ENCODE results near the gene RAP1GAP2.
"Not testable (repeated sequence)": the region's sequence is repeated elsewhere in the genome, so short reads cannot be mapped to it uniquely, and the experiment has no call there.

Gene RAP1GAP2

GRCh38 chr17:2814481-2815341, 18.5 kb downstream of the RAP1GAP2 start:
- peak; percentile 91 for DNase-seq (ENCODE audit: low read depth)

DNA sequence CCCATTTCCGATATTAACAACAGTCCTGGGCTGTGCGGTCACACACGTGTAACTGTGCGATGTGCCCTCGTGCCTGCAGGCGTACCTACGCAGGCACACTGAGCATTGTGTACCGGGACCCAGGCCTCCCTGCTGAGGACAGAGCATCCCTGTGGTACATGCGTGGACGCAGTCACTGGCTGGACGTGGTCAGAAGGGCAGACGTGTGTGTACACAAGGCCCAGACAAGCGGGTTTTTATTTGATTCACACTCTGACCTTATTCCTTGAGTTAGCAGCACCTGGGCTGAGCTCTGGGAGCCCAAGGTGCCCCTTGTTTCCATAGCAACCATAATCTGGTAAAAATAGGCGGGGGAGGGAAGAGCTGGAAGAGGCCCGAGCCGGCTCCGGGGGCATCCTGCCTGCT, 19.5 kb downstream of the RAP1GAP2 start:
- DNase-seq (ENCODE audit: low read depth) = no peak

DNA sequence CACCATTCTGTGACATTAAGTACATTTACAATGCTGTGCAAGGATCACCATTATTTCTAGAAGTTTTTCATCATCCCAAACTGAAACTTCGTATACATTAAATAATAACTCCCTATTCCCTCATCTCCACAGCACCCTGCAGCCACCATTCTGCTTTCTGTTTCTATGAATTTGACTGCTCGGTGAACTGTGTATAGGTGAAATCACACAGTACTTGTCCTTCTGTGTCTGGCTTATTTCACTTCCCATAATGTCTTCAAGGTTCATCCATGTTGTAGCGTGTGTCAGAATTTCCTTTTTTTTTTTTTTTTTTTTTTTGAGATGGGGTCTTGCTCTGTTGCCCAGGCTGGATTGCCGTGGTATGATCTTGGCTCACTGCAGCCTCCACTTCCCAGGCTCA, 20.4 kb downstream of the RAP1GAP2 start:
- no peak for DNase-seq (ENCODE audit: low read depth)

DNA sequence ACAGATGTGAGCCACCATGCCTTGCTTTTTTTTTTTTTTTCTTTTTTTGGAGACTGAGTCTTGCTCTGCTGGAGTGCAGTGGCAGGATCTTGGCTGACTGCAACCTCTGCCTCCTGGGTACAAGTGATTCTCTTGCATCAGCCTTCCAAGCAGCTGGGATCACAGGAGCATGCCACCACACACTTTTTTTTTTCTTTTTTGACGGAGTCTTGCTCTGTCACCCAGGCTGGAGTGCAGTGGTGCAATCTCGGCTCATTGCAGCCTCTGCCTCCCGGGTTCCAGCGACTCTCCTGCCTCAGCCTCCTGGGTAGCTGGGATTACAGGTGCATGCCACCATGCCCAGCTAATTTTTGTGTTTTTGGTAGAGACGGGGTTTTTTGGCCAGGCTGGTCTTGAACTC, 23.1 kb downstream of the RAP1GAP2 start:
- DNase-seq (ENCODE audit: low read depth) = not testable (repeated sequence)

DNA sequence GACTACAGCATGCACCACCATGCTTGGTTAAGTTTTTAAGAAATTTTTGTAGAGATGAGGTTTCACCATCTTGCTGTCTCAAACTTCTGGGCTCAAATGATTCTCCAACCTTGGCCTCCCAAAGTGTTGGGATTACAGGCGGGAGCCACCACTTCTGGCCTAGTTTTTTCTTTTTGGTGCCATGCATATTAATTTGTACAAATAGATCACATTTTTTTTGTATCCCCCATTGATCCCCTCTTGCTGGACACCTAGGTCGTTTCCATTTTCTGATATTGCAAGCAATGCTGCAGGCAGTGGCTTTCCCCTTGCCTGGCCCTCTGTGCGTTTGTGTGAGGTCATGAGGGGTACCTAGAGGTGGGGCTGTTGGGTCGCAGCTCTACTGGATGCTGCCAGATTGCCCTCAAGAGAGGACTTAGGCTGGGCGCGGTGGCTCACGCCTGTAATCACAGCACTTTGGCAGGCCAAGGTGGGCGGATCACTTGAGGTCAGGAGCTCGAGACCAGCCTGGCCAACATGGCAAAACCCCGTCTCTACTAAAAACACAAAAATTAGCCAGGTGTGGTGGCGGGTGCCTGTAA, 23.8 kb downstream of the RAP1GAP2 start:
- DNase-seq (ENCODE audit: low read depth) = no peak

GRCh38 chr17:2821868-2822267, 25.6 kb downstream of the RAP1GAP2 start:
- no peak for DNase-seq (ENCODE audit: low read depth)

DNA sequence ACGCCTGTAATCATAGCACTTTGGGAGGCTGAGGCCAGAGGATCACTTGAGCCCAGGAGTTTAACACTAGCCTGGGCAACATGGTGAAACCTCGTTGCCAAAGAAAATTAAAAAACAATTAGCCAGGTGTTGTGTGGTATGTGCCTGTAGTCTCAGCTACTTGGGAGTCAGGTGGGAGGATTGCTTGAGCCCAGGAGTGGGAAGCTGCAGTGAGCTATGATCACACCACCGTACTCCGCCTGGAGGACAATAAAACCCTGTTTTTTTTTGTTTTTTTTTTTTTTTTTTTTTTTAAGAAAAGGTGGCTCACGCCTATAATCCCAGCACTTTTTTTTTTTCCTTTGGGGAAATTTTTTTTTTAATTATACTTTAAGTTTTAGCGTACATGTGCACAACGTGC, 26.1 kb downstream of the RAP1GAP2 start:
- no peak for DNase-seq (ENCODE audit: low read depth)

GRCh38 chr17:2825253-2825970, 29.2 kb downstream of the RAP1GAP2 start:
- no peak for DNase-seq (ENCODE audit: low read depth)

DNA sequence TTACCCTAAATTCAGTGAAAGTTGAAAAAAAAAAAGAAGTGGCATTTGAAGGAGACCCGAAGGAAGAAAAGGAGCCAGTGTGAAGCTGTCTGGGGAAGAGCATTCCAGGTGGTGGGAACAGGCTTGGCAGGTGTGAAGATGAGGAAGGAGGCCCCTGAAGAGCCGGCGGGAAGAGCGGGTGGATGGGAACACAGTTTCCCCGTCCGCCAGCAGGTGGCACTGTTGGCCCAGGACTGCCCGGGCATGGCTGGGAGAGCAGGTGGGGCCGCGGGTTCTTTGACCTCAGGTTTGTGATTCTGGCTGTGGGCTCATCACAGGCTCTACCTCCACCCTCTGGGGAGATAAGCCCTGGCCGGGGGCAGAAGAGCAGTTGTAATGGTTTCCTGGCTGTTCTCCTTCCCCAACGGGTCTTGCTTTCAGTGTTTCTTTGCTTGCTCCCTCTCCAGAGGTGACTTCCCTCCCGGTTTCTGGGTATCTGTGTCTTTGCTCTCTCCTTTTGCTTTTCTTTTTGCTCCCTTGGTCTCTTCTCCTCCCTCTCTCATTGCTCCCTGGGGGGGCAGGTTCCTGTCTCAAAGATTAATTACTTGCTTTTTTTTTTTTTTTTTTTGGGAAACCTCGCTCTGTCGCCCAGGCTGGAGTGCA, 32.3 kb downstream of the RAP1GAP2 start:
- peak; percentile 63 for DNase-seq (ENCODE audit: low read depth)

- no peak for DNase-seq (ENCODE audit: low read depth)
Measured at GRCh38 chr17:2830678-2831077, 34.4 kb downstream of the RAP1GAP2 start.

DNA sequence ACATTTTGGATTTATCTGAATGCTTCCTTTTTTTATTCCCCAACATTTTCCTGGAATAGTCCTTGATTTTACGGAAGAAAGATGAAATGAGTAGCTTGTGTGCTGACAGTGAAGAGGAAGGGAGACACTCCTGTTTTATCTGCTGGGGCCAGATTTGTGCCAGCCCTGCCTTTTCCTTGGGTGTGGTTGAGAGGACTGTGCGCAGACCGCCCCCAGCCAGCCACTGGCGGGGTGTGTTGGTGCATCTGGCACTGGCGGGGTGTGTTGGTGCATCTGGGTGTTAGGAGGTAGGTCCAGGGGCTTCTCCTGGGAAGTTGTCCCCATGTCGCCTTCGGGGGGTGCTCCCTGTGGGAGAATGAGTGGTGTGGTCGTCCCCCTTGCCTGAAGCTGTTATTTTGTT, 39.5 kb downstream of the RAP1GAP2 start:
- DNase-seq (ENCODE audit: low read depth) = no peak

DNA sequence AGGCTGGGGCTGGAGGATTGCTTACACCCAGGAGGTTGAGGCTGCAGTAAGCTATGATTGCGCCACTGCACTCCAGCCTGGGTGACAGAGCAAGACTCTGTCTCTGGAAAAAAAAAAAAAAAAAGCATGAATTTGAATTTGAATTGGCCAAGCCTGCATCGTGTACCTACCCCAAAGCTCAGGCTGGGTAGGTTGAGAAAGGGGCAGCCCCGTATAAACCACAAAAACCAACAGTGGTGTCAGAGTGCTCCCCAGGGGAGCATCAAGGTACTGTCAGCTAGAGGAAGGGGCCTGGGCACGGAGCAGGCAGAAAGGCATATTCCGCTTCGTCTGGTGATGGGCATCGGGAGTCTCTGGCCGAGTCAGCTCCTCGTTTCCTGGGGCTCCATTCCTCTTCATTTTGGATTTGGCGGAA, 40.9 kb downstream of the RAP1GAP2 start:
- peak; percentile 35 for DNase-seq (ENCODE audit: low read depth)

DNA sequence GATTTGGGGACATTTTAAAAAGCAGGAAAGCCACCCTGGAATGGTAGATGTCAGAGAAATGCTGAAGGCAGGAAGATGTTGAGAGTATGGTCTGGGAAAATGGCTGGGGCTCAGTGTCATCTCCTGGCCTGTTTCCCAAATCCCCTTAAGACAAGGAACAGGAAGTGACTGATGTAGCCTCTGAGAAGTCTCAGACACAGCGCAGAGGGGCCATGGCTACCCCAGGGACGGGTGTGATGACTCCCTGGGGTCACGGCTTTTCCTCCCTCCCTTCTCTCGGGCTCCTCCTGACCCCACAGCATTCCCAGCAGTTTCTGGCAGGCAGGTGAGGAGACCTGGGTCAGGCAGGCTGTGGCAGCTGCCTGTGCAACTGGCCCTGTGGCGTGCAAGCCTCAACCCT, 45.4 kb downstream of the RAP1GAP2 start:
- no peak for DNase-seq (ENCODE audit: low read depth)

DNA sequence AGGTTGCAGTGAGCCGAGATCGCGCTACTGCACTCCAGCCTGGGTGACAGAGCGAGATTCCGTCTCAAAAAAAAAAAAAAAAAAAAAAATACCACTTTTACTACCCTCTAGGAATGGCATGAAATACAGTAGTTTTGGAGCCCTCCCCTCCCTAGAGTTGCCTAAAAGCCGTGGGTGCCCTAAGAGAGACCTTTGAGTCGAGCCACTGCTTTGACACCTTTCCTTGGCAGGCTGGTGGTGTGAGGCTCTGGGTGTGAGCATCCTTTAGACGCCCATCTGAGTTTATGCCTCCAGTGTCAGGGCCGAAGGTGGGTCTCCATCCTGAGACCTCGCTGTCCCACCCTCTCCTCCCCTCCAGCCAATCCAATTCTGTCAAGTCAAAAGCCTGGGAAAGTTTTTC, 46.2 kb downstream of the RAP1GAP2 start:
- no peak for DNase-seq (ENCODE audit: low read depth)

- DNase-seq (ENCODE audit: low read depth) = no peak
Measured at GRCh38 chr17:2844416-2844815, 48.2 kb downstream of the RAP1GAP2 start.

DNA sequence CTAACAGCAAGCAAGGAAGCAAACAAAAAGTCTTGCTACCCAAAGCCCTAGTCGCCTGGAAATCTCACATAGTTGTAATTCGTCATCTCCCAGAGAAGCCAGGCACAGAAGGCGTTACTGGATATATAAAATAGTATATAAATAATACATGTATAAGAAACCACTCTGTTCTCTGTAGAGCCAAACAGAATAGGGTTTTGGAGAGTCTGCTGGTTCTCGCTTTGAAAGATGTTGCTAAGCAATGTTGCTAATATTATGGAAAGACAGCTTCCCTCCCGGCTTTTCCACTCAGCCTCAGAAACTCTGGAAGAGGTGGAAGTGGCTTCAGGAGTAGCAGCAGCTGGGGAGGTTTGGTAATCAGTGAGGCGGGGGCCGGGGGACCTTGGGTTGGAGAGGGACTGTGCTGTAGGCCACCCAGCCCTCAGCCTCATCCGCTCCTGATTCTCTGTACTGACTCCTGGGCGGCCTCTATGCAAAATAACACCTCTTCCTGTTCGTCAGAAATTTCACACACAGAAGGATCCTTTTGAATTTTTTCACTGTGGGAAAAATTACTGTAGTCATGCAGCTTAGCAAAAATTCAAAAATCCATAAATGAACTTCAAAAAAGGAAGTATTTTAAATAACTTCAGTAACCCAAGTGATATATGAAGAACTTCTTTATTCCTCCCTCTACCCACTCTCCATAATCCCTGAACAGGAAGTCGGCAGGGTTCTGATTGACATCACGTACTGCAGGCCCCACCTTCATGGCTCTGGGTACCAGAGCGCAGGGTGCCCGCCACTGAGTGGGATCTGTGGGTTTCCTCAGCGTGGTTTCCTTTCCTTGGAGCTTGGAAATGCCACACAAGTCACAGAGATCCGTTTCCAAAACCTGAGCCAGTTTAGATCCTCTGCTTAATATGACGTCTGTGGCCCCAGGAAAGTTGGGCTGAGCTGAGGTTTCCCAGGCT, 51.4 kb downstream of the RAP1GAP2 start:
- DNase-seq (ENCODE audit: low read depth) = no peak

DNA sequence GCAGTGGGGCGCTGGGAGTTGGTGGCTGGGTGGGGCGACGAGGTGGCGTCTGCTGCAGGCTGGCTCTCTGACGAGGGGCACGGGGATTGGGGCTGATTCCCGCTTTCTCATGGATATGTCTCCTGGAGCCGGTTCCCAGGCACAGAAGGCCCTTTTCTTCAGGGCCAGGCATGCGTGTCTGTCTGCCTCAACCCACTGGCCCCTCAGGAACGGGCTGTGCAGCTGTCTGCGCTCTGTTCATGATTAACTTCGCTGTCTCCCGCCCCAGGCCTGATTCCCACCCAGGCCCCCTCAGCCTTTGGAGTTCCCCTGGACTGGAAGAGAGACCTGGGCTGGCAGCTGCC, 53.1 kb downstream of the RAP1GAP2 start:
- no peak for DNase-seq (ENCODE audit: low read depth)

DNA sequence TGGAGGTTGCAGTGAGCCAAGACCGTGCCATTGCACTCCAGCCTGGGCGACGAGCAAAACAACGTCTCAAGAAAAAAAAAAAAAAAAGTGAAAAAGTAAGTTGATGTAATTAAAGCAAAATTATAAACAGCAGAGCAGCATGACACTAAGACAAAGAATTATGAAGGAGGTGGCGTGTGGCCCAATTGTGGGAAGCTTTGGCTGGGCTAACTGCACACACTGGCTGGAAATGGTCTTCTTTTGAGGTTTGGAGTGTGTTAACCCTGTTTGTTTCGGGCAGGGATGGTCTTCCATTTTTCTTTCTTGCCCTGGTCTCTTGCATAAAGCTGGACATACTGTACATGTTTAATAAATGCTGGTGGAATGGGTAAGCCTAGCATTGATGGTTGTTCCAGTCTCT, 54.8 kb downstream of the RAP1GAP2 start:
- no peak for DNase-seq (ENCODE audit: low read depth)

DNA sequence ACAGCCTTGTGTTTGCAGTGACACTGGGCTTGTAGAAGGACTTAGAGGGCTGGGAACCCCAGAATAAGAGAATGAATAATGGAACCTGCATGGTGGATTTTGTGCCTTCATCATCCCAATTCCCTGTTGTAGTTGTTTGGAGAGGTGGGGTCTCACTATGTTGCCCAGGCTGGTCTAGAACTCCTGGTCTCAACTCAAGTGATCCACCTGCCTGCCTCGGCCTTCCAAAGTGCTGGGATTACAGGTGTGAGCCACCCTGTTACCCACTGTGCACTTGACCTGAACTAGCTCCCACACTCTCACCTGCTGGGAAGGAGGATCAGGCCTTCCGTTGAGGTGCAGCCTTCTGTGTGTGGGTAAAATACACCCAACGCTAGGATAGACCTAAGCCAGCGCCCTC, 55.4 kb downstream of the RAP1GAP2 start:
- DNase-seq (ENCODE audit: low read depth) = no peak

DNA sequence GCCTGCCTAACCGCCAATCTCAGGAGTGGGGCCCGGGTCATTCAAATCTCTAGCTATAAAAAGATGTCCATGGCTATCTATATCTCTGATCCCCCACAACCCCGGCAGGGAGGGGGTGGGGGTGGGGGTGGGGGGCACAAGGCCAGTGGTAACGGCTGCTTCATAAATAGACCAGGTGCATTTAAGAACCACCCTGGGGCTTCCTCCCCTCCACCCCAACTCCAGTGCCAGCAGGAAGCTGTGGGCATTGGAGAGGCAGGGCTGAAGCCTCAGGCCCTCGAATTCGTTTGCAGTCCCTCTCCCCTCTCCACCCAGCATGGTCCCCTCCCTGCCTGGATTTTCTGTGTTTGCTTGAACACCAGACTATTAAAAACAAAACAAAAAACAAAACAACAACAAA, 56.0 kb downstream of the RAP1GAP2 start:
- DNase-seq (ENCODE audit: low read depth) = no peak

- no peak for DNase-seq (ENCODE audit: low read depth)
Measured at GRCh38 chr17:2852729-2853282, 56.6 kb downstream of the RAP1GAP2 start.

Data from stimulated activated CD4-positive, alpha-beta T cell treated with anti-CD3 and anti-CD28 coated beads, Interleukin-2, amount 100 ng/mL, for 4 hours (primary cell).